Fibroblast of pulmonary artery (primary cell): ENCODE results near the gene NLGN2.
"Not testable (repeated sequence)": the region's sequence is repeated elsewhere in the genome, so short reads cannot be mapped to it uniquely, and the experiment has no call there.

Experiments used
- DNase-seq: peaks from one replicate; pipeline ENCODE4 v3.0.0-alpha.2; 2010; ENCODE audit warnings: low read depth
- H3K4me3 ChIP-seq: replicated peaks from 2 replicates; pipeline ENCODE4 v1.5.1; 2011; ENCODE audit warnings: low read depth, mild to moderate bottlenecking, control low read depth, low read length, moderate library complexity
- TF ChIP-seq, protein P1 (sequence below): IDR thresholded peaks from 2 replicates; pipeline ENCODE4 v1.5.1; 2011; ENCODE audit warnings: mild to moderate bottlenecking, control low read depth, low read length, inconsistent platforms; ENCODE audit errors: missing control alignments

NLGN2 gene

DNA sequence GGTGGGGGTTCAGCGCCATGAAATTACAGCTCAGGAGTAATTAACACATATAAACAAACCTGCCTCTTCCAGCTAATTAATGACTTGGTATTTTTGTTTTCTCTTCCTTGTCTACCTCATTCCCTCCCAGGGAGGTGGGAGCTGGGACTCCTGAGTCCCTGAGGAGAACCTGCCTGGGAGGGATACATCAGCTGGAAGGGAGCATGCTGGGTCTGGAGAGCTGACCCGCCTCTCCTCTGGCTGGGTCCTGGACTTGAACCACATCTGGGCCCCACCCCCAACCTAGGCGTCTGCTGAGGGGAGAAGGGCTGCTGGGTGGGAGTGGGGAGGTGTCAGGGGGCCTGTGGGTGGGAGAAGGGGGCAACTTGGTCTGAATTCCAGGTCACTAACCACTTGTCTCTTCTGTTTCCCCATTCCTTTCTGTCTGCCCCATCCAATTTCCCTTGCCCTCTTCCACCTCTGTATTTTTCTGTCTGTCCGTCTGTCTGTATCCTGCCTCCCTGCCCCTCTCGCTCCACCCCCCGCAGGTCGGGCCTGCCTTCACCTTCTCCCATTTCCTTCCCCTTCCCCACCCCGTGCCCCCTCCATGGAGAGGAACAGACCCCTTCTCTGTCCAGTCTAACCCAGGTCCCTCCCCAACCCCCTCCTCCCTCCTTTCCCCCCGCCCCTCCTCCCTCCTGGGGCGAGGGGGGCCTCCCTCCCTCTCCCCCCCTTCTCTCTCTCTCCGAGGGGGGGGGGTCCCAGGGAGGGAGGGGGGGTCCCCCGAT lies at the start of gene NLGN2:
Gene NLGN2 (plus strand): TSS at position 361 of the 767 bp plus-strand sequence. CDS start 411 bp downstream, outside the sequence.
- H3K4me3 ChIP-seq, result no peak within 1 kb of the TSS
- no peak for DNase-seq
- TF ChIP-seq, protein P1, sequence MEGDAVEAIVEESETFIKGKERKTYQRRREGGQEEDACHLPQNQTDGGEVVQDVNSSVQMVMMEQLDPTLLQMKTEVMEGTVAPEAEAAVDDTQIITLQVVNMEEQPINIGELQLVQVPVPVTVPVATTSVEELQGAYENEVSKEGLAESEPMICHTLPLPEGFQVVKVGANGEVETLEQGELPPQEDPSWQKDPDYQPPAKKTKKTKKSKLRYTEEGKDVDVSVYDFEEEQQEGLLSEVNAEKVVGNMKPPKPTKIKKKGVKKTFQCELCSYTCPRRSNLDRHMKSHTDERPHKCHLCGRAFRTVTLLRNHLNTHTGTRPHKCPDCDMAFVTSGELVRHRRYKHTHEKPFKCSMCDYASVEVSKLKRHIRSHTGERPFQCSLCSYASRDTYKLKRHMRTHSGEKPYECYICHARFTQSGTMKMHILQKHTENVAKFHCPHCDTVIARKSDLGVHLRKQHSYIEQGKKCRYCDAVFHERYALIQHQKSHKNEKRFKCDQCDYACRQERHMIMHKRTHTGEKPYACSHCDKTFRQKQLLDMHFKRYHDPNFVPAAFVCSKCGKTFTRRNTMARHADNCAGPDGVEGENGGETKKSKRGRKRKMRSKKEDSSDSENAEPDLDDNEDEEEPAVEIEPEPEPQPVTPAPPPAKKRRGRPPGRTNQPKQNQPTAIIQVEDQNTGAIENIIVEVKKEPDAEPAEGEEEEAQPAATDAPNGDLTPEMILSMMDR, result no peak

DNA sequence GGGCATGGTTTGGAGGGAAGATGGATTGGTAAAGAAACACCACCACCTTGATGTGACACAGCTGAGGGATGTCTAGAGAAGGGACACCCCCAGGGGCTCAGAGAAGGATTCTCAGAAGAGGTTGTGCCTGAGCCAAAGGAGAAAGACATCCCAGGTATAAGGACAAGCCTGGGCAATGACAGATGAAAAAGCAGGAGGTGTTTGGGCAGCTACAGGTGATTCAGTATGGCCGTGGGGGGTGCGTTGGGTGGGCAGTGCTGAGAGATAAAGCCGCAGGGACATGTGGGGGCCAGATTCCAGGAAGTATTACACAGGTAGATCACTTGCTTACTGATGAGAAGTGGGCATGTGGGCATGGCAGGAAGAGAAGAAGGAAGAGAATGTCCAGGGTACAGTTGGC lies 45.7 kb upstream of the NLGN2 start:
- TF ChIP-seq, protein P1, result no peak
- no peak overlapping the region for H3K4me3 ChIP-seq
- no peak for DNase-seq

DNA sequence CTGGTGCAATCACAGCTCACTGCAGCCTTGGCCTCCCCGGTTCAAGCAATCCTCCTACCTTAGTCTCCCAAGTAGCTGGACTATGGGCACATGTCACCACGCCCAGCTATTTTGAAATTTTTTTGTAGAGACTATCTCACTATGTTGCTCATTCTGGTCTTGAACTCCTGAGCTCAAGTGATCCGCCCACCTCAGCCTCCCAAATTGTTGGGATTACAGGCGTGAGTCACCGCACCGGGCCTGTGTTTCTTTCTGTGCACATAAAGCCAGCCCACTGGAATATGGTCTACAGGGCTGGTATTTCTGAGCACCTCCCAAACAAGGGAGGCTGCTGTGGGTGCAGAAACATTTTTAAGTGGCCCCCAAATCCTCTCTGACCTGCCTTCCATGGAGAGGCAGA lies 44.3 kb upstream of the NLGN2 start:
- TF ChIP-seq, protein P1, result no peak
- no peak for DNase-seq

DNA sequence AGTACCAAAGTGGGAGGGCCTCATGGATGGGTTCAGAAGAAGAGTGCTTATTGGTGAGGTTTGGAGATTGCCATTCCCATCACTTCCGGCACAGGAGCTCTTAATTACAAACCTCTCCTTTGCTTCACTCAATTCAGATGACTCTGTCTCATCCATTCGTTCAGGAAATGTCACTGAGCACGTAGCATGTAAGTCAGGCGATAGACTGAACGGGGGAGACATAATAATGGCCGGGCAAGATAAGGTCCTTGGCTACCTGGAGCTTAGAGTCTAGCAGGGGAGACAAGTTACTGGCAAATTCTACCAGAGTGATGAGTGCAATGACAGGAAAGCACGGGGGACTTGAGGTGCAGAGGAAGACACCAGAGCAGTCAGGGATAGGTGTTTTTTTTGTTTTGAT lies 41.7 kb upstream of the NLGN2 start:
- not testable (repeated sequence) for DNase-seq, H3K4me3 ChIP-seq

More for the DNA sequence above, 44.3 kb upstream of the NLGN2 start:
- no peak overlapping the region for H3K4me3 ChIP-seq

DNA sequence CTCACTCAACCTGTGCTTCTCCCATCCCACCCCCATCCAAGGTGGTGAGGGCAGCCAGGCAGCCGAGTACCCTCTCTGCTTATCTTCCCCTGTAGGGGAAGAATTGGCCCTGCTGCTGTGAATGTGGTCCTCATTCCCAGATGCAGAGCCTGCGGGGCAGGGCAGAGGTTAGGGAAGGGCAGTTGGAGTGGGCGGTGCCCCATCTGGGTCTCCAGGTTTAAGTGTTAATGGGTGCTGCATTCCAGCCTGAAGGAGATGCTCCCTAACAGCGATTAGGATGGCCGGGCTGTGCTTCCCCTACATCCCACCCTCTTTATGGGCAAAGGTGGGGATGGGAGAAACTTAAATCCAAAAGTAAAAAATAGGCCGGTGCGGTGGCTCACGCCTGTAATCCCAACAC lies 40.6 kb upstream of the NLGN2 start:
- DNase-seq, result no peak
- no peak overlapping the region for H3K4me3 ChIP-seq
- TF ChIP-seq, protein P1, result no peak

DNA sequence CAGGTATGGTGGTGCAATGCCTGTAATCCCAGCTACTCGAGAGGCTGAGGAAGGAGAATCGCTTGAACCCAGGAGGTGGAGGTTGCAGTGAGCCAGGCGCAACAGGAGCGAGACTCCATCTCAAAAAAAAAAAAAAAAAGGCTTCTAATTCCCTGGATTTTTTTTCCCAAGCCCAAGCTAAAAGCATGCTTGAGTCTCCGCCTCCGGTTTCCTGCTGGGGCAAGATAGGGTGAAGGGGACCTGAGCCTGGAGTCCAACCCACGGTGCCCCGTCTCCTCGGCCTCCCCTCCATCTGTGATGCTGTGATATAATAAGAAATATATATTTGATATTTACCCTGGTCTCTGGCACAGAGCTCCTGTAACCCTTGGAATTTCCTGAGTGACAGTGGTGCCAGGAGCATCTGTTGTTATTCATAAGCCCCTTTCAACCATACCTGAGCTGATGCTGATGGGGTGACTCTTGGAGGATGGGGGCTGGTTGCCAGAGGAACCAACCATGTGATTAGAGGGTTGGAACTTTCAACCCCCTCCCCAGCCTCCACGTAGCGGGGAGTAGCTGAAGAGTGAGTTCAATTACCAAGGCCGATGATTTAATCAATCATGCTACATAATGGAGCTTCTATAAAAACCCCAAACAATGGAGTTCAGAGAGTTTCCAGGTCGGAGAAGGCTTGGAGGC lies 39.6 kb upstream of the NLGN2 start:
- no peak overlapping the region for H3K4me3 ChIP-seq
- DNase-seq, result no peak
- TF ChIP-seq, protein P1, result no peak

DNA sequence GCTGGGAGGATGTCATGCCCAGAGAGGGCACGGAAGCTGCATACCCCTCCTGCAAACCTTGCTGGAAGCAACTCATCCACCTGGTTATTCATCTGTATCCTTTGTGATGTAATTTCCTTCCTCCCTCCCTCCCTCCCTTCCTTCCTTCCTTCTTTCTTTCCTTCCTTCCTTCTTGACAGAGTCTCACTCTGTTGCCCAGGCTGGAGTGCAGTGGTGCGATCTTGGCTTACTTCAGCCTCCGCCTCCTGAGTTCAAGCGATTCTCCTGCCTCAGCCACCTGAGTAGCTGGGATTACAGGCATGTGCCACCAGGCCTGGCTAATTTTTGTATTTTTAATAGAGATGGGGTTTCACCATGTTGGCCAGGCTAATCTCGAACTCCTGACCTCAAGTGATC lies 39.0 kb upstream of the NLGN2 start:
- not testable (repeated sequence) for H3K4me3 ChIP-seq, DNase-seq

DNA sequence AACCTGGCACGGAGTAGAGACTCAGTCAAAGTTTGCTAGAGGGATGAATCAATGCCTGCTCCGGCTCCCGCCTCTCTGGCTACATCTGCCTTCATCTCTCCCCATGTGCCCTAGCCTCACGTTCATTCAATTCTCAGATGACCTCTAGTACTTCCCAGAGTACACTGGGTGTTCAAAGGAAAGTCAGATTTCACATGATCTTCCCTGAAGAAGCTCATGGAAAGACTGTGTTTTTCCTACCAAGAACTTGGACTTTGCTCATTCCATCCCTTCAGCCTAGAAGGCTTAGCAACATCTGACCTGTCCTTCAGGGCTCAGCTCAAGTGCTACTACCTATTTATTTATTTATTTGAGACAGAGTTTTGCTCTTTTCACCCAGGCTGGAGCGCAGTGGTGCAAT lies 37.8 kb upstream of the NLGN2 start:
- DNase-seq, result no peak
- TF ChIP-seq, protein P1, result no peak
- no peak overlapping the region for H3K4me3 ChIP-seq
